ENCODE results near the gene CDK14.

CDK14 gene

DNA sequence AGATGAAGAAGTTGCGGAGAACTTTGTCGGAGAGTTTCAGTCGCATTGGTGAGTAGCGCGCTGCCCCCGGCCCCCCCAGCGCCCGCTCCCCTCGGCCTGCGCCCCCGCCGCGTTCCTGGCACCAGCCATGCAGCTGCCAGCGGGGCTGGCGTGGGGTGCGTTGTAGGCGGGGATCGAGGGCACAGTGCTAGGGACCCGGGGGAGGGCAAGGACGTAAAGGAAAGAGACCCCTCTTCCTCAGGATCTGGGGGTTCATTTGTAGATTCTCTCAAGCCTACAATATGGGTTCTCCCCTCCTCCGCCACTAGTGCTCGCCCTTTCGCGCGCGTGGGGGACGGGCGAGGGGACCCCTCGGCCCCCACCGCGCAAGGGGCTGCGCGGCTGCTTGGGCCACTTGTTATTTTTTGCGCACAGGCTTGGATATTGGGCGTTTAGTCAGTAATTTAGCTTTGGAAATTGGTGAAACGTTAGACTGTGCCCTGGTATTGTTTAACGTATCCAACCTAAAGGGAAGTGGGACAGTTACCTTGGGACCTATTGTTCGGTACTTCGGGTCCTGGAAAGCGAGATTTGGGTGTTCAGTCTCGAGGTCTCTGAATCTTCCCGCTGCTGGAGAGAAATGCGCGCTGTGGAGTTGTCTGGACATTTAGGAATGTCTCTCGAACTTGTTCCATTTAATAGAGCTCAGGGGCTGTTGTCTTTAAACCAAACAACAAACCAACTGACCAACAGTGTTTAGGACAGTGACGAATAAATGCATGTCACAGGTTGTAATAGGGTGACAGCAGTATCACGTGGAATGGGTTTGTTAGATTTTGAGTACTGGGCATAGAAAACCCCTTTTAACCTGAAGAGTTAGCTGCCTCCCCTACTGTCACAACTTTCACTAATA is 796 bp downstream of the CDK14 start:
- peak in 3 of 56 donors; percentile 21 to 35 (median 22) for DNase-seq

DNA sequence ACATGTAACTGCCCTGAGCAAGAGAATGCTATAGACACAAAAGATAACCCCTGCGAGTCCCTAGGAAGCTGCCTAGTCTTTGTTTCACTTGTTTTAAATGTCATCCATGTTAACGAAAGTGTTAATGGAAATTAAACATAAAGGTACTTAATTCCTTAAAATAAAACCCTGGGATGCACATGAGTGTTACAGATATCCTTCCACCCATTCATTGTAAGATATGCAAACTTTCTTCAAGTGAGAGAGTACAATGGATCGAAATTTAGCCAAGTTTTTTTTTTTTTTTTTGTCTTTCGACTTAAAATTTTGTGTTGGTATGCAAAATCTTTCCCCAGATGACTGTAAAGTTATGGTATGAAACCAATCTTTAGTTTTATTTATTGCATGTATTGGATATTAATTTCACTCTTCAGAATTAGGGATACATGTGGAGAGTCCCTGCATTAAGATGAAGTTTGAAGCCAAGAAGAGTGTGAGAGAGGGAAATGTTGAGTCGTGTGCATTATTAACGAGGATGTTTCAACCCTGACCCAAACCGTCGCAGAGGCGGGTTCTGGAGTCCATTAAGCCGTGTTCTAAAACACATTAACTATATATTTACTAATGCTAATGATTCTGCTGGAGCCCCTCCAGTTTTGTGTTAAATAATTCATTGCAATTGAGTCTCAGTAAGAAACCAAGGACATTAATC is 1.6 kb downstream of the CDK14 start:
- no peak for DNase-seq

DNA sequence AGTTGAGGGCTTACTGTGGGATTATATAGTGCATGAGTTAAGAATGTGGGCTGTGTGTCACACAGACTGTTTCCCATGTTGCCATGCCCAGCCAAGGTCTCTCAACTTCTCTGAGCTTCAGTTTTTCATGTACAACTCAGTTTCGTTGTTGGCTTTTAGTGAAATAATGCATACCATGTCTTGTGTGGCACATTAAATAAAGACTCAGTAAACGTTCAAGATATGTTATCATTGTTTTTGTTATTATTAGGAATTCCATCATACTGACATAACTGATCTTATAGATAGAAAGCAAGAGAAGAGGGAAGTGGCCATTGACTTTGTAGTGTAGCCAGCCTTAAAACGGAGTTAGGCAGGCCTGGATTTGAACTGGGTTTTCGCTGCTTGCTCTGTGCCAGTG is 2.9 kb downstream of the CDK14 start:
- no peak for DNase-seq

DNA sequence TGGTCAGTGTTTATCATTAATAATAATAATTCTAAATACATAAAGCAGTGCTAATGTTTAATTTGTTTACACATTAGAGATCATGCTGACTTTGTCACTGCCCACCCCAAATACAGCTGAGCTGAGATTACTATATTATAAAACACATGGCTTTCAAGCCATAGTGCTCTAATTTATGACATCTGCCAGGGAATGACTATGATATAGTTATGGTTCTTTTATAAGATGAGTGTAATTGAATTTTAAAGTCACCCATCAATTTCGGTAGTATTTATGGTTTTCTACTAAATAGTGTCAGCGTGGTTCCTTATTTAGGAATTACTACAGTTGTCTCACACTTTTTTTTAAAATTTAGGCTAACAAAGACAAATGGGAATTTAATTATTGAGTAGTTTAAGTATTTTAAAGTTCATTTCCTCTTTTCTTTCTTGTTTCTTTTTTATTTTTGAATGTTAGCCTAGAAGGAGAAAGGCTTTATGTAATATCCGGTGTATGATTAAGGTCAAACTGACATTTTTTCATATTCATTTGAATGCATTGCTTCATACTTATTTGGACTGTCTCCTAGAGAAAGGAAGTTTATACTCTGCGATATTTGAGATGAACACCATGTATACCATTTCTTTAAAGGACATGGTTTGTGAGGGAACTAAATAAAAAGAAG is 3.9 kb downstream of the CDK14 start:
- no peak for DNase-seq

DNA sequence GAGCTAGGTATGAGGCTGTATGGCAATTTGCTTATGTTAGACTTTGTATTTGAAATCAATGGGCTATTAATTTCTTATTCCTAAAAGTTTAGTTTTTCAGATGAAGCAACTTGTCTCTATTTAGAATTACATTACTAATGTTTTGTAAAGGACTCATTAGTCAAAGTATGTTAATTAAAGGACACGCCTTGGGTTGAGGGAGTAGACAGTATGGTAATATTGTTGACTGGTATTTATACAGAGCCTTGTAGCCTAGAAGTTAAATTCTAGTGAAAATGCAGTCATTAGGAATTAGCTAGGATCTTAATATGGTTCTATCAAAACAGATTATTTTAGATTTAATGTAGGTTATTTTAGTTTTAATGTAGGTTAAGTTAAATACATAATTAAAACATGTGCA is 6.2 kb downstream of the CDK14 start:
- DNase-seq: no peak

DNA sequence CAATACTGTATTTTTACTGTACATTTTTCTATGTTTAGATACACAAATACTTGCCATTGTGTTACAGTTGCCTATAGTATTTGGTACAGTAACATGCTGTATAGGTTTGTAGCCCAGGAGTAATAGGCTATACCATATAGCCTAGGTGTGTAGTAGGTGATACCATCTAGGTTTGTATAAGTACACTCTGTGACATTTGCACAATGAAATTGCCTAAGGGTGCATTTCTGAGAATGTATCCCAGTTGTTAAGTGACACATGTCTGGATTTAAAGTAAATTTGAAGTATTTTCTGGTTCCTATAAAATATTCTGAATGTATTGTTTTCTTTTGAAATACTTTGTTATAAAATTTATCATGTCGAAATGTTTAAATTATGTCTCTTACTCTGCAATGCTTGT is 7.2 kb downstream of the CDK14 start:
- no peak for DNase-seq

DNA sequence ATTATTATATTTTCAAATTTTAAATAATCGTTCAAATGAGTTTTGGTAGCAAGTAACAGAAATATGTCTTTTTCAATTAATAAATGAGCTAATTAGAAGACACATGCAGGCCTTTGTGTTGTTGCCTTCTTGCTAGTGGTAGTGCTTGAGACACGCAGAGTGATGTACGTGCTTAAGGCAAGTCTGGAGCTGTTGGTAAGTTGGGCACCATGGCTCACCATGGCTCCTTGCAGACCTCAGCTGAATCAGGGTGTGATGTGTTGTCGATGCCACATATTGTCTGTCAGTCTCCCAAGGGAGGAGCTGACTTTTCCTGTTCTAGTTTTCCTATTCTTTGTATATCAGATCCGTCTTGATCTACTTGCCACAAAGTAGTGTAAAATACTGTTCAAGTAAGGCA is 8.3 kb downstream of the CDK14 start:
- DNase-seq: no peak

DNA sequence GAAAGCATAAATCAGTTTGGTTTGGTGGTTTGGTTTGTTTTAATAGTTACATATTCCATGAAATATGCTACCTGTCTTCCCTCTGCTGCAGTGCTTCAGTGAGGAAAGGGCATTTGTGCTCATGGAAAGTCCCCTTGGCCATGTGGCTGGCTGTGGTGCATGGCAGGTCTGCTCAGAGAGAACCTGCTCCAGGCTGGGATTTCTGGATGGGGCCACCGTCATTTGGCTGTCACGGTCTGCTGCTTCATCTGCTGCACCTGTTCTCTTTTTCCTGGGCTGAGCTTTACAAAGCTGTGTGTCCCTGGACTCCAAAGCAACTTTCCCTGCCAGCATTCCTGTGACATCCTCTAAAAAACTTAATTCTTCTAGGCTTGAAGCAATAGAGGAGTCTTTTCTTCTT is 8.9 kb downstream of the CDK14 start:
- no peak for DNase-seq

DNA sequence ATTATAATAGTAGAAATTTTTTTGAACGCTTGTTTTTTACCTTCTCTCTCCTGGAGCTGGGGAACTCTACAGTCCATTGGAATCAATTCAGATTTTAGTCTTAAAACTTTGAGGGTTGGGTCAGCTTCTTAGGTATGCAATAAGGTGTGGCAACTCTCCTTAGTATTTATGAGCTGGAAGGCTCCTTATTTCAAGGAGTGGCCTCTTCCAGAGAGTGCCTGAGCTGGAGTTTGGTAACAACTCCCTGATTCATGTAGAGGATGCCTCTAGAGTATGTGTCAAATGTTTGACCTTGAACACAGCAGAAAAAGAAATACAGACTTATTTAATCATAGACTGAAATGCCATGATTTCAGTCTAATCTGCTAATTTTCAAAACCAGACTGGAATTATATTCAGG is 11.1 kb downstream of the CDK14 start:
- no peak for DNase-seq

DNA sequence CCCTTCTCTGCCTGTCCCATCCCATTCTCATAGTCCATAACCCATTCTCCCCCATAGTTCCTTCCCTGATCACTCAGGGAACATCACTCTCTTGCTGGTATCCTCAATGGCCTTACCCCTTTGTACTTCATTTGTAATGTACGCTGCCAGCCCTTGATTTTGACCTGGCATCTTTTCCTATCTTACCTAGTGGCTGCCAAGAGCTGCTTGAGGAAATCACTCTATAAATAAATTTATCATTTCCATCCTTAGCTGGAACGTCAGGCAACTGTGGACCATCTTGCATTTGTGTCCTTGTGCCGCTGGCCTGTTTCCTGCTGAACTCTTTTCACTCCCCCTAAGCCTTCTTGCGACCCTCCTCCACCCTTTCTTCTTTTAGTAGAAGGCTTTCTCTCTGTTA is 14.0 kb downstream of the CDK14 start:
- no peak for DNase-seq

DNA sequence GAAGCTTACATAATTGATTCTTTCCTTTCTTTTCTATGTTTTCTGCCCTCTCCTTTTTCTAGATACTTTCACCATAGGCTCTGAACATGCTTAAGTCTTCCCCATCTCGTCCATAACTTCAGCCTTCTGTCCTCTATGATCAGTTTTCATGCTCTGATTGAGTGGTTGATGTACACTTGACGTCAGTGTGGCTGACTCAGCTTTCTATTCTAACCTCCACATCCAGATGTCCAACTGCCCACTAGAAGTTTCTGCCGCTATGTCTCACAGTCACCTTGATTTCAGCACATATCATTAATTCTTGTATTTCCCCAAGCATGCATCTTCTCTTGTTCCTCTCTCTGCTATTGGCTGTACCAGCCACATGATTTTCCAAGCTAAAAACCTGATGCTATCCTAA is 15.0 kb downstream of the CDK14 start:
- no peak for DNase-seq

DNA sequence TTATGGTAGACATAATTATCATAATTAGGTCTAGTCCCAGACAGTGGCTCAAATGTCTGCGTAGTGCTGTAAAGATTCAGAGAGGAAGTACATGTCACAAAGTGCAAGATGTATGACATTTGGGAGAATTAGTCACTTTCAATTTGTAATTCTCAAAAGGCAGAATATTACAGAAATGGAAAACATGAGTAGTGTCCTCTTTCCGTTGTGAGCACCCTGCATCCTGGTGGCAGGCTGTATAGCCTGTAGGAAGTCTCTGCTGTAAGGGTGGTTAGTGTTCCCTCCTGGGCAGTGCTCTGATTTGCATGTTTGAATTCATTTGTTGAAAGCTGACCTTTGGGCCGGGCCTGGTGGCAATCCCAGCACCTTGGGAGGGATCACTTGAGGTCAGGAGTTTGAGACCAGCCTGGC is 17.0 kb downstream of the CDK14 start:
- no peak for DNase-seq

DNA sequence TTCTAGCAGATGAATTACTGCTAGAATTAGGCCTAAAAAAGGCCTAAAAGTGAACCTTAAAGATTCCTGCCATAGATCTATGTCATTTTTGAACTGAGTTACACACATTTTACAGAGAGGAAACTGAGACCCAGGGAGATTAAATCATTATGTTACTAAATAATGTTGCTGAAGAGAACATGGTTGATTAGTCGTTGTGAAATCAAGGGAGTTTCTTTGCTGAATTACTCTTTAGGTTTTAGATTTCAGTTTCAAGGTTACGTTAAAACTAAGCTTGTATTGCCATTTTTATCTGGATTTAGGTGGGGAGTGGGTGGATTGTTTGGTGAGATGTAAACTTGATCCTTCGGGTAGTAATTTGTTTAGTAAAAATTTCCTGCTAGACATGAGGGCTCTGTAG is 21.3 kb downstream of the CDK14 start:
- no peak for DNase-seq

DNA sequence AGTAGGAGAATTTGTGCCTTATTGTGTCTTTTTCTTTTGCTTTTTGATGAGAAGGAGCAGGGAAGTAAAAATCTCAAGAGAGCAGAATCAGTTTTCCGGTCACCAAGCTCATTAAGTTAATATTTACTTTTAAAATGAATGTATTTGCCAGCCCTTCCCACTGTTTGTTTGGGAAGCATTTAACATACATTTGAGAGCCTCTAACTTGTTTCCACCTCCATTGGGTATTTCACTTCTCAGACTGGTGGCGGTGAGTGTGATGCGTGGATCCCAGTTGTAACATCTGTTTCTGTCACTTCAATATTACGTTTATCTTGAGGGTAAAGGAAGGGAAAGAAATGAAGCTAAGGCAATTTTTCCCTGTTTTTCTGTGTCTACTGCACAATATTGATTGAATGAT is 22.8 kb downstream of the CDK14 start:
- no peak for DNase-seq

DNA sequence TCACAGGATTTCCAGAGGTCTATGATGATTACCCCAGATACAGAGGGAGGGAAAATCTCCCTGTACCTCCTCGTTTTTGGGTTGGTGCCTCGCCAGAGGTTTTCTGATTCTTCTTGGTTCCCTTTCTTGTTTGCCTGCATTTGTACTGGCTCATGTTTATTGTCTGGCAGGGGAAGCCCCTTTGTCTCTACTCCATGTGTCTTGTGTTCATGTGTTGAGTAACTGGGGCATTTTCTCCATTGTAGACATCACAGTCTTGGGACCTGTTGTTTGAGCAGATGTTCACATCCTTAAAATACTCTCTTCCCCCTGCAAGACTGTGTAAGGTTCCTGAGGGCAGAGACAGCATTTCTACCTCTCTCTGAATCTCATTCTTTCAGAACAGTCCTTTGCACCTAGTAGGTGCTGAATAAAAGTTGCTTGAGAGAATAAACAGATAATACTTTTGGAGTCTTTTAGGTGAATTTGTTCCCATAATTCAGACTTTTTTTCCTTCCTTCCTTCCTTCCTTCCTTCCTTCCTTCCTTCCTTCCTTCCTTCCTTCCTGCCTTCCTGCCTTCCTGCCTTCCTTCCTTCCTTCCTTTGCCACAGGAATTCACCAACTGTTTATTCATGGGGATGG is 25.1 kb downstream of the CDK14 start:
- no peak for DNase-seq

DNA sequence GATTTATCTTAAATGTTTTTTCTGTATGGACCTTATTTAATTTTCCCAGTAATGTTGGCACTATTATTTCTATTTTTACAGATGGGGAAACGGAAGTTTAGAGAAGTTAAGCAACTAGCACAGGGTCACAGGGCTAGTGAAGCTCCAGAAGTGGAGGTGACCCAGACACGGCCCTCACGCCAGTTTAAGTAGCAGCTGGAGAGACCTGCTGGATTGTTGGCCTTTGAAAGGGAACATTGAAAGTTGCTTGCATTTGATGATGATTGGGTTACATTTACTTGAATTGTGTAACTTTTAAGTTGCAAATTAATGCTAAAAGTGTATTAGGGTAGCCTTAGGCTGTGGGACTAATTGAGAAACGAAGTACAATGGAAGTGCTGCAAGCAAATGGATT is 25.6 kb downstream of the CDK14 start:
- DNase-seq: no peak

DNA sequence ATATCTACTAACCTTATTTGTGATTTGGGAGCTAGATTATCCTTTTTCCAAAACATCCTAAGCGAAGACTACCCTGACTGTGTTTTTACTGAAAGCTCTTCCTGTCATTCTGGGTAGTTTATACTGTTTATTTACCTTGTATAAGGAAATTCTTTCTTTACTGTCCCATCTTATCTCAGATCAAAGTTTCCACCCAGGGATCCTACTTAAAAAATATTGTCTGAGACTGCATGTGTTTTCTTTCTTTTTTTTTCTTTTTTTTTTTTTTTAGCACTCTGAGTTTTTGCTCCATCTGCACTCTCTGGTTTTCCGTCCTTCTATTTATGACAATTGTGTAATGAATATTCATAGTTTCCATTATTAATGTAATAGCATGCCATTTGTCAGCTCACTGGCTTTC is 26.5 kb downstream of the CDK14 start:
- DNase-seq: no peak

DNA sequence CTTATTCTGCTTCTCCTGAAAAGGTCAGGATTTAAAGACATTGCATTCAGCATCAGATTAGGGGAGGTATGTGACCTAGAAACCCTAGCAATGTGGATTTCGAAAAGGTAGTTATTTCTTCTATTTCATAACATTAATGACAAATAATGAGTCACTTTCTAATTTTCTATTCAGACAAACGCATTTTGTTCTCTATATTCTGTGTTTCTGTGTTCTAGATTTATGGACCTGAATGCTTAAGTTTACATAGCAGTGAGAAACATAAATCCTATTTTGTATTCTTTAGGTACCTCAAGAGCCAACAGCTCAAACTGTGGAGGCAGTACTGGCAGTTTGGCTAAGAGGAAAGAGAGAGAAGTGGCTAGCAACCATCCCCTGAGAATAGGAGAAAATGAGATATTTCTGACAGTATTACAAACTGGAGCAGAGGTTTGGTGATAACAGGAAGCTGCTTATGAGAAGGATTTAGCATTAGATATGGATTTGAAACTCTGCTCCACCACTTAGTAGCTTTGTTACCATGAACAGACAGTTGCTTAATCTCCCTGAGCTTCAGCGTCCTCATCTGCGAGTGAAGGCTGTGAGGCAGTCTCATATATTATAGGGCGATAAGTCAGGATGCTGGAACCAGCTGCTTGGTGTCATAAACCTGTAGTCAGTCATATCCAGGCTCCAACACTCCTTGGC is 28.2 kb downstream of the CDK14 start:
- DNase-seq: no peak

DNA sequence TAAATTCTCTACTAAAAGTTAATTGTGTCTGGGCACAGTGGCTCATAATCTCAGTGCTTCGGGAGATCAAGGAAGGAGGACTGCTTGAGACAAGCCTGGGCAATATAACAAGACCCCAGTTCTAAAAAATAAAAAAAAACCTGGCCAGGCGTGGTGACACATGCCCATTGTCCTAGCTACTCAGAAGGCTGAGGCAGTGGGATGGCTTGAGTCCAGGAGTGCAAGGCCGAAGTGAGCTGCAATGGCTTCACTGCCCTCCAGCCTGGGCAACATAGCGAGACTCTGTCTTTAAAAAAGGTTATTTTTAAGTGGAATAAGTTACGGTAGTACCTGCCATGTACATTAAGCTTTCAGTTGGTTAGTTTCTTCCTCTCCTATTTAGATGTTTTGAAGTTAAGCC is 28.9 kb downstream of the CDK14 start:
- DNase-seq: peak in 1 of 56 donors; percentile 27

DNA sequence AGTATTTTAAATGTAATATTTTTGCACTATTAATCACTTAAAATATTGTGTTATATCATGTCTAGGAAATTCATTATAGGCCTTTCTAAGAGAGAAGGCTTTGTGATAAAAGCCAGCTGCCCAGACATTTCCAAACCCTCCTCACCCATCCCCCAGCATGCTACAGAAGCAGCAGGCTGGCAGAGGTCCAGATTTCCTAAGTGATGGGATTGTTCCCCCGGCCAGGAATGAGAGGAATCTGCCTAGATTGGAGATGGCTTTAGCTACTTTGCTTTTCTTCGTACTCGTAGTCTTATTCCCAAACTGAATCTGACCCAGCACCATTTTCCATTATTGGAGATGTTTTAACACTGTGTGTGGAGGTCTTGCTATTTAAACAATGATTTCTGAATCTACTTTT is 29.4 kb downstream of the CDK14 start:
- DNase-seq: peak in 8 of 56 donors; percentile 0 to 62 (median 4)

DNA sequence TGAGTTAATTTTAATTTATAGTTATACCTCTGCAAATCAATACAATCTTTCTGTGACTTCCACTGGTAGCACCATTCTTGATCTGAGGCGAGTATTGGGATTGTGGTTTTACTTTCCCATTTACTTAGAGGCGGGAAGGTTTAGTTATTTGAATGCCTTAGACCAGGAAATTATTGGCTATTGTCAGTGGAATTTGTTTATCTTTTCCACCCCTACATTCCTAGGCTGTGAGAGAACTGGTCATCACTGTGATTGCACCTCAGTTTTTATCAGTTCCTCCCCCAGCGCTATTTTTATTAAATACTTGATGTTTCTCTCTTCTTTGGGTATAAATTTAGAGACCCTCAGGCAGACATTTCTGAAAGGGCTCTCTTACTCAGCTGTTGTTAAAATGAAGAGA is 29.9 kb downstream of the CDK14 start:
- no peak for DNase-seq

All from amygdala (tissue), 56 donors.